HG02943 (cell line): Measurements from ENCODE around the gene TWF2.

ENCODE experiments used
- ATAC-seq: cut with Tn5 transposase; IDR thresholded peaks from one replicate; pipeline ENCODE4 v1.9.1; 2021; ENCODE audit warnings: mild to moderate bottlenecking, low read depth, moderate library complexity; ENCODE audit not compliant: unreplicated experiment

TWF2 gene

DNA sequence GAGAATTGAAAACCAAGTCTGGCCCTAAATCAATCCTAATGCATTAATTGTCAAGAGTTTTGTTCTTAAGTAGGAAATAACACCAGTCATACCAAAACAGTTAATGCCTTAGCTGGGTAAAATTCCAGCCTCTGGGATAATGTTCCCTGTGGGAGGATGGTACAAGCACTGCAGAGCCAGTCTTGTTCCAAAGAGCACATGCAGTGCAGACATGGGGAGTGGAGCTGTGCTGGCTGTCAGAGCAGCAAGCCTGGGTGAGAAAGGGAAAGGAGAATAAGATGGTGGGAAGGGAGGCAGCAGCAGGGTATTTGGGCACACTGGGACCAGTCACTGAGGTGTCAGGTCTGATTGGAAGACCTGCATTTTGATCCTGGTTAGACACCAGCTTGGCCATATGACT lies 28.9 kb downstream of the TWF2 start:
- no peak for ATAC-seq

GRCh38 chr3:52208556-52208955 lies 30.4 kb downstream of the TWF2 start:
- ATAC-seq, result no peak

GRCh38 chr3:52205727-52206372 lies 33.1 kb downstream of the TWF2 start:
- ATAC-seq, result no peak

DNA sequence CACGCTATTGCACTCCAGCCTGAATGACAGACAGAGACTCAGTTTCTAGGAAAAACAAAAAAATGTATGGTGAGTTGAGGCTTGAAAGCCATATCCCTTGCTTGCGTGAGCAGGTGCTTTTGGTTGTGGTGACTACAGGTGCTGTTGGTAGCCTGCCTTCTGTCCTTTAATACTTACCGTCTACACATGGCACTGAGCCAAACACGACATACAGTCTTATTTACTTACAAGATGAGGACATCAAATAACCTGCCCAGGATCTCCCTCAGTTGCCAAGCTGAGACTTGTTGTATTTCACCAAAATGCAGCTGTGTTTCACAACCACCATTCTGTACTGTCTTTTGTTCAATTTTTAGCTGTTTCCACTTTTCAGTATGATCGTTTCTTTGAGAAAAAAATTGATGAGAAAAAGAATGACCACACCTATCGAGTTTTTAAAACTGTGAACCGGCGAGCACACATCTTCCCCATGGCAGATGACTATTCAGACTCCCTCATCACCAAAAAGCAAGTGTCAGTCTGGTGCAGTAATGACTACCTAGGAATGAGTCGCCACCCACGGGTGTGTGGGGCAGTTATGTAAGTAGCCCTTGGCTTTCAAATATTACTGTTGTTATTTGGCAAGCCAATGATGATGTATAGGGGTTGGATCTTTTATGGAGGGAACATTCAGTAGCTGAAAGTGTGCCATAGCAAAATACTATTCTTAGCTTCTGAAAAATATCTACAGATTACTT lies 34.5 kb downstream of the TWF2 start:
- no peak for ATAC-seq

- no peak for ATAC-seq
These were observed 35.3 kb downstream of the TWF2 start for GRCh38 chr3:52203701-52204100.

GRCh38 chr3:52202384-52203077 lies 36.4 kb downstream of the TWF2 start:
- ATAC-seq, result no peak

GRCh38 chr3:52200981-52201679 lies 37.8 kb downstream of the TWF2 start:
- ATAC-seq, result no peak

GRCh38 chr3:52198643-52199608 lies 40.0 kb downstream of the TWF2 start:
- ATAC-seq, result no peak

GRCh38 chr3:52197842-52198625 lies 40.9 kb downstream of the TWF2 start, which contains the start of gene ALAS1:
TSS of gene ALAS1 (plus strand) at chr3:52198160. CDS start at chr3:52199242, 1,082 bp downstream.
- peak; percentile 81 for ATAC-seq

GRCh38 chr3:52197499-52197841 lies 41.5 kb downstream of the TWF2 start:
- no peak for ATAC-seq

GRCh38 chr3:52196977-52197376 lies 42.0 kb downstream of the TWF2 start:
- ATAC-seq, result no peak

GRCh38 chr3:52195823-52196331 lies 43.1 kb downstream of the TWF2 start:
- no peak for ATAC-seq

DNA sequence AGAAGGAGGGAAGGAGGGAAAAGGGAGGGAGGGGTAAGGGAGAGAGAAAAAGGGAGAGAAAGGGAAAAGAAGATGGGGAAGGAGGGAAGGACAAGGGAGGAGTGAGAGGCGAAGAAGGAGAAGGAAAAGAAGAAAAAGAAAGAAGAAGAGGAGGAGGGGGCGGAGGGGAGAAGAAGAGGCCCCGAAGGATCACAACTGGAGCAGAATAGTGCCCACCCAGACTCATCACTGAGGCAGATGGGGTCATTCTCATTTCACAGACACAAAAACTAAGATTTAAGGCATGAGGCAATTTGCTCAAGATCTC lies 43.7 kb downstream of the TWF2 start:
- ATAC-seq, result no peak

- ATAC-seq, result no peak
These were observed 44.3 kb downstream of the TWF2 start for GRCh38 chr3:52194485-52195290.

DNA sequence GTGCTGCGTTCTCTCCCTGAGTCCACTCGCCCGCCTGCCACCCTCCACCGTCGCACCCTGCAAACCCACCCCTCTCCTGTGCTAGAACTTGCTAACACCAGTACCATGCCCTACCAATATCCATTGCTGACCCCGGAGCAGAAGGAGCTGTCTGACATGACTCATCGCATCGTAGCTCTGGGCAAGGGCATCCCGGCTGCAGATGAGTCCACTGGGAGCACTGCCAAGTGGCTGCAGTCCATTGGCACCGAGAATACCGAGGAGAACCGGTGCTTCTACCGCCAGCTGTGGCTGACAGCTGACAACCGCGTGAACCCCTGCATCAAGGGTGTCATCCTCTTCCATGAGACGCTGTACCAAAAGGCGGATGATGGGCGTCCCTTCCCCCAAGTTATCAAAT lies 45.9 kb downstream of the TWF2 start:
- no peak for ATAC-seq

GRCh38 chr3:52191663-52192062 lies 47.3 kb downstream of the TWF2 start:
- ATAC-seq, result no peak

GRCh38 chr3:52190294-52191074 lies 48.5 kb downstream of the TWF2 start:
- no peak for ATAC-seq

- no peak for ATAC-seq
These were observed 50.4 kb downstream of the TWF2 start for GRCh38 chr3:52188556-52188955.
